Measurements from ENCODE around the gene COL9A3. TPM values are rescaled to one million over a fixed set of nuclear protein-coding genes. Genes with fewer than 3 reads are reported as not detected.

The COL9A3 gene
- total RNA-seq, 1 donor from 2014 or later = 1.8 TPM

GRCh38 chr20:62820208-62820961 is 3.5 kb downstream of the COL9A3 start:
- H3K9me3 Mint-ChIP-seq (ENCODE audit: unreplicated experiment) = no peaks in the 10 kb centered on the region
- DNase-seq (ENCODE audit: low spot score) = no peak
- H3K36me3 Mint-ChIP-seq (ENCODE audit: low read depth, unreplicated experiment) = no peaks in the 10 kb centered on the region
- H3K4me3 Mint-ChIP-seq (ENCODE audit: unreplicated experiment) = no peak overlapping the region
- H3K27me3 Mint-ChIP-seq (ENCODE audit: unreplicated experiment) = peaks cover 7% of the 10 kb centered on the region
- H3K27ac Mint-ChIP-seq (ENCODE audit: unreplicated experiment) = no peak overlapping the region
- no peaks in the 10 kb centered on the region for H3K4me1 Mint-ChIP-seq (ENCODE audit: unreplicated experiment)
- TF ChIP-seq, protein P1, sequence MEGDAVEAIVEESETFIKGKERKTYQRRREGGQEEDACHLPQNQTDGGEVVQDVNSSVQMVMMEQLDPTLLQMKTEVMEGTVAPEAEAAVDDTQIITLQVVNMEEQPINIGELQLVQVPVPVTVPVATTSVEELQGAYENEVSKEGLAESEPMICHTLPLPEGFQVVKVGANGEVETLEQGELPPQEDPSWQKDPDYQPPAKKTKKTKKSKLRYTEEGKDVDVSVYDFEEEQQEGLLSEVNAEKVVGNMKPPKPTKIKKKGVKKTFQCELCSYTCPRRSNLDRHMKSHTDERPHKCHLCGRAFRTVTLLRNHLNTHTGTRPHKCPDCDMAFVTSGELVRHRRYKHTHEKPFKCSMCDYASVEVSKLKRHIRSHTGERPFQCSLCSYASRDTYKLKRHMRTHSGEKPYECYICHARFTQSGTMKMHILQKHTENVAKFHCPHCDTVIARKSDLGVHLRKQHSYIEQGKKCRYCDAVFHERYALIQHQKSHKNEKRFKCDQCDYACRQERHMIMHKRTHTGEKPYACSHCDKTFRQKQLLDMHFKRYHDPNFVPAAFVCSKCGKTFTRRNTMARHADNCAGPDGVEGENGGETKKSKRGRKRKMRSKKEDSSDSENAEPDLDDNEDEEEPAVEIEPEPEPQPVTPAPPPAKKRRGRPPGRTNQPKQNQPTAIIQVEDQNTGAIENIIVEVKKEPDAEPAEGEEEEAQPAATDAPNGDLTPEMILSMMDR (IDR thresholded peaks at IDR 0.05; ENCODE audit: unreplicated experiment) = no peak

- Mint-ChIP-seq H3K4me3 (ENCODE audit: unreplicated experiment) (no peak overlapping the region), H3K27ac (ENCODE audit: unreplicated experiment) (no peak overlapping the region), H3K9me3 (ENCODE audit: unreplicated experiment) (no peaks in the 10 kb centered on the region), H3K36me3 (ENCODE audit: low read depth, unreplicated experiment) (no peaks in the 10 kb centered on the region), H3K4me1 (ENCODE audit: unreplicated experiment) (no peaks in the 10 kb centered on the region), H3K27me3 (ENCODE audit: unreplicated experiment) (peaks cover 6% of the 10 kb centered on the region)
- DNase-seq (ENCODE audit: low spot score) = no peak
- TF ChIP-seq, protein P1 (IDR thresholded peaks at IDR 0.05; ENCODE audit: unreplicated experiment) = no peak
Measured at GRCh38 chr20:62820962-62821725, 4.3 kb downstream of the COL9A3 start.

DNA sequence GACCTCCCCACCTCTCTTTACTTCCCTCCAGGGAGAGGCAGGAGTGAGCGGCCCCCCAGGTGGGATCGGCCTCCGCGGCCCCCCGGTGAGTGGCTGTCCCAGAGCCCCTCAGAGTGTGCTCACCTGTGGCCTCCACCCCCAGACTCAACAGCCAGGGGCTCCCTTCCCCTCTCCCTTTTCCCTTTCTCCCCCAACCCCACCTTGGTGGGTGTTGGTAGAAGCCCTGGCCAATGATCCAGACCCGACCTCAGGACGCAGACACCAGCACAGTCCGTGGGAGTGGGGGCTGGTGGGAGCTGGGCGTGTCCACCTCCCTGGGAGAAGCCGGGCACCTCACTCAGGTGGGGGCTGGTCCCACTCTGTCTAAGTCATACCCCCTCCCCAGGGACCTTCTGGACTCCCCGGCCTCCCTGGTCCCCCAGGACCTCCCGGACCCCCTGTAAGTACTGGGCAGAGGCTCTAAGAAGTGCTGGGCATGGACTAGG is 4.9 kb downstream of the COL9A3 start:
- Mint-ChIP-seq H3K4me3 (ENCODE audit: unreplicated experiment) (no peak overlapping the region), H3K27ac (ENCODE audit: unreplicated experiment) (no peak overlapping the region), H3K36me3 (ENCODE audit: low read depth, unreplicated experiment) (no peaks in the 10 kb centered on the region), H3K9me3 (ENCODE audit: unreplicated experiment) (no peaks in the 10 kb centered on the region), H3K27me3 (ENCODE audit: unreplicated experiment) (peaks cover 6% of the 10 kb centered on the region), H3K4me1 (ENCODE audit: unreplicated experiment) (no peaks in the 10 kb centered on the region)
- TF ChIP-seq, protein P1 (IDR thresholded peaks at IDR 0.05; ENCODE audit: unreplicated experiment) = no peak
- DNase-seq (ENCODE audit: low spot score) = no peak

GRCh38 chr20:62822239-62822787 is 5.5 kb downstream of the COL9A3 start:
- H3K27me3 Mint-ChIP-seq (ENCODE audit: unreplicated experiment) = peaks cover 6% of the 10 kb centered on the region
- DNase-seq (ENCODE audit: low spot score) = no peak
- no peak overlapping the region for H3K27ac Mint-ChIP-seq (ENCODE audit: unreplicated experiment)
- H3K4me1 Mint-ChIP-seq (ENCODE audit: unreplicated experiment) = no peaks in the 10 kb centered on the region
- no peaks in the 10 kb centered on the region for H3K9me3 Mint-ChIP-seq (ENCODE audit: unreplicated experiment)
- no peak overlapping the region for H3K4me3 Mint-ChIP-seq (ENCODE audit: unreplicated experiment)
- no peaks in the 10 kb centered on the region for H3K36me3 Mint-ChIP-seq (ENCODE audit: low read depth, unreplicated experiment)
- TF ChIP-seq, protein P1 (IDR thresholded peaks at IDR 0.05; ENCODE audit: unreplicated experiment) = peak; percentile 15

All from endothelial cell (in vitro differentiated cells).